Lower leg skin (tissue), 4 donors: ENCODE results near the gene STARD9. TPM values are rescaled to one million over a fixed set of nuclear protein-coding genes. Genes with fewer than 3 reads are reported as not detected.

ENCODE experiments used
- DNase-seq, 2 donors: peaks; one replicate each; pipeline ENCODE4 v3.0.0-alpha.2; 2019; ENCODE audit warnings: low spot score in 2 of 2
- H3K4me3 ChIP-seq: fragments of 200-600 bp; sonication (generic); 2 replicates; pipeline ENCODE4 v1.5.1; 2017; ENCODE audit warnings: mild to moderate bottlenecking, low read depth; ENCODE audit not compliant: poor library complexity, severe bottlenecking
- POLR2A ChIP-seq, 2 donors: fragments of 450-650 bp; IDR thresholded peaks; one replicate each; pipeline ENCODE4 v1.6.1; 2016 to 2017; ENCODE audit warnings: antibody characterized with exemption in 2 of 2, mild to moderate bottlenecking in 1 of 2, moderate library complexity in 1 of 2
- WGBS, 2 donors: methylation state at CpG; one replicate each; pipeline ENCODE4 v1.1.5; 2018; 5-methylcytosine and 5-hydroxymethylcytosine counted together
- intact Hi-C: fragments of 100-400 bp; cut with DNase I; formaldehyde crosslinking; loops from one replicate; pipeline ENCODE4 v1.15.0; 2023; ENCODE audit warnings: low total_unique reads
- total RNA-seq, 4 donors: library from RNA; depleted of rRNA; stranded (reverse); fragments of >200 nt; gene quantifications; one replicate each; pipeline ENCODE4 v1.1.0, GENCODE V29; 2016
- TF ChIP-seq, protein P1 (sequence below), 3 donors: fragments of 450-650 bp; IDR thresholded peaks; one replicate each; pipeline ENCODE4 v1.5.1; 2016; ENCODE audit warnings: antibody characterized with exemption in 3 of 3, mild to moderate bottlenecking in 3 of 3, moderate library complexity in 2 of 3

The STARD9 gene
- total RNA-seq, 4 donors from 2014 or later = 3.0 to 7.6 (median 6.7) TPM

DNA sequence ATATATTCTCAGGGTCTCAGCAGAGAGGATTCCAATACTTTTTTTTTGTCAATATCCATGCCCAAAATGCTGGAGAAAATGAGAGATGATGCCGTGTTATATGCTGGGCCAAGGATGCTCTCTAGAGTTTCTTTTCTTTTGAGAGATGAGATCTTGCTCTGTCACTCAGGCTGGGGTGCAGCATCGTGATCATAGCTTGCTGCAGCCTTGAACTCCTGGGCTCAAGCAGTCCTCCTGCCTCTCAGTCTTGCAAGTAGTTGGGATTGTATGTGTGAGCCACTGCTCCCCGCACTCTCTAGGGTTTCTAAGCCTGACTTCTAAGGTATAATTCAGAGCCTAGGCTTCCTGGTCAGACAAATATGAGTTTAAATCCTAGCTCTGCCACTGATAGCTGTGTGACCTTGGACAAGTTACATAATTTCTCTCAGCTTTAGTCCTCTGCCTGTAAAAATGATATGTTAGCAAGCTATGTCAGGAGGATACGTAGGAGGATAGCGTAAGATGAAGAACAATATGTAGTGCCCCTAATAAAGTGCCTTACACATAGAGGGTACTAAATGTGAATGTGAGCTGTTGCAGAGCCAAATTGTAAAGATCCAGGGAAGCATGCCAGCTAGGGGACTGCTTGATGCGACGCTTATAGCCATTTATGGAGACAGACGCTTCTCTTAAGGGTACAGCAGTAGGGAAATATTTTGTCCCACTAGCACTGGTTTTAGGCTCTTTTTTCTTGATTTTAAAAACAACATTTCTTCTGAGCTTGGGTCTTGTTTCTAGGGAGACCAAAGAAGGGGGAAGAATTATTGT lies 7.4 kb downstream of the STARD9 start:
- WGBS, 2 donors = 79 to 81% methylated on average over 8 of the region's 8 CpGs
- intact Hi-C loops = no loop called here
- no peak overlapping the region for H3K4me3 ChIP-seq
- no peak for DNase-seq
- TF ChIP-seq POLR2A (IDR thresholded peaks at IDR 0.05) = no peak
- TF ChIP-seq, protein P1, sequence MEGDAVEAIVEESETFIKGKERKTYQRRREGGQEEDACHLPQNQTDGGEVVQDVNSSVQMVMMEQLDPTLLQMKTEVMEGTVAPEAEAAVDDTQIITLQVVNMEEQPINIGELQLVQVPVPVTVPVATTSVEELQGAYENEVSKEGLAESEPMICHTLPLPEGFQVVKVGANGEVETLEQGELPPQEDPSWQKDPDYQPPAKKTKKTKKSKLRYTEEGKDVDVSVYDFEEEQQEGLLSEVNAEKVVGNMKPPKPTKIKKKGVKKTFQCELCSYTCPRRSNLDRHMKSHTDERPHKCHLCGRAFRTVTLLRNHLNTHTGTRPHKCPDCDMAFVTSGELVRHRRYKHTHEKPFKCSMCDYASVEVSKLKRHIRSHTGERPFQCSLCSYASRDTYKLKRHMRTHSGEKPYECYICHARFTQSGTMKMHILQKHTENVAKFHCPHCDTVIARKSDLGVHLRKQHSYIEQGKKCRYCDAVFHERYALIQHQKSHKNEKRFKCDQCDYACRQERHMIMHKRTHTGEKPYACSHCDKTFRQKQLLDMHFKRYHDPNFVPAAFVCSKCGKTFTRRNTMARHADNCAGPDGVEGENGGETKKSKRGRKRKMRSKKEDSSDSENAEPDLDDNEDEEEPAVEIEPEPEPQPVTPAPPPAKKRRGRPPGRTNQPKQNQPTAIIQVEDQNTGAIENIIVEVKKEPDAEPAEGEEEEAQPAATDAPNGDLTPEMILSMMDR (IDR thresholded peaks at IDR 0.05) = no peak

DNA sequence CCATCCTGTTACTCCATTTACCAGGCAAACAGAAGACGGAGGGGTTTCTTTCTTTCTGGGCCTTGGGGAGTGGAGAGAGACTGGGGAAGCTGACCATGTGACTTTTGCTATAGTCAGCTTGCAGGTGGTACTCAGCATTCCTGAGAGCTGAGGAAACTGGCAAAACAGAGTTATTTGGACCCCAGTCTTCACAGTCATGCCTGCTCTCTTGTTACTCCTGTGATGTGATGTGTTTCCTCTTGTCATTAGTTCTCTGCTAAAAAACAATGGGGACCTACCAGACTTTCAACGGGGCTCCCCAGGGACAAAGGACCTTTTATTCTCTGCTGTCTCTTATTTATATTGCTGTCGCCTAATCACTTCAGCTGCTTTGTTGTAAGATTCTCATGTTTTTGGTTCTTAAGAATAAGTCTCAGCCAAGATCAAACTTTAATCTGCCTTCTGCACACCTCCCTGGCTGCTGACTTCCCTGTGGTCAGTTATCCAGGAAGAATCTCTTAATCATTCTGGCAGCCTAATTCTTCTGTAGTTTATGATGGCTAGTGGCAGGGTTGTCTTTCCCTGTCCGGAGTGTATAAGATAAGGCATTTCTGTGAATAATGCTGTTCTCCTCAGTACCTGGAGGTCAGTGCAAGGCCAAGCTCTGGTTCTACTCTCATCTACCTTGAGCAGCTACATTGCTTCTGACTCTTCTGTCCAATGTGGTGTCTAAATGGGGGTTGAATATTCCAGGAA lies 8.8 kb downstream of the STARD9 start:
- no peak overlapping the region for H3K4me3 ChIP-seq
- intact Hi-C loops = no loop called here

DNA sequence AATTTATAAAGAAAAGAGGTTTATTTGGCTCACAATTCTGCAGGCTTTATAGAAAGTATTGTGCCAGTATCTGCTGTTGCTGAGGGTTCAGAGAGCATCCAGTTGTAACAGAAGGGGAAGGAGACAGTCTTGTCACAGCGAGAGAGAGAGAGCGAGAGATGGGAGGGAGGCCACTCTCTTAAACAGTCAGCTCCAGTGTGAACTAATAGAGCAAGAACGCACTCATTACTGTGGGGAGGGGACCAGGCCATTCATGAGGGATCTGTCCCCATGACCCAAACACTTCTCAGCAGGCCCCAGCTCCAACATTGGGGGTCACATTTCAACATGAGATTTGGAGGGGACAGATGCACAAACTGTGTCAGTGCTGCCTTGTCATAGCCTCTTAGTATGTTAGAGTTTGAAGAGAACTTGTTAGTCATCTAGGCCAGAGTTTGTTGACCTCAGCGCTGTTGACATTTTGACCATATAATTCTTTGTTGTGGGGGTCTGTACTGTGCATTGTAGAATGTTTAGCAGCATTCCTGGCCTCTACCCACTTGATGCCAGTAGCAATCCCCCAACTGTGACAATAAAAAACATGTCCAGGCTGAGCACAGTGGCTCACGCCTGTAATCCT lies 15.3 kb downstream of the STARD9 start:
- TF ChIP-seq, protein P1 (IDR thresholded peaks at IDR 0.05) = no peak
- TF ChIP-seq POLR2A (IDR thresholded peaks at IDR 0.05) = no peak
- WGBS, 2 donors = 90 to 99% methylated on average over 5 of the region's 5 CpGs
- H3K4me3 ChIP-seq = no peak overlapping the region
- intact Hi-C loops = no loop called here
- no peak for DNase-seq

More for the DNA sequence above, 8.8 kb downstream of the STARD9 start:
- 60 to 66% methylated on average over 4 of the region's 4 CpGs for WGBS, 2 donors
- no peak for DNase-seq
- TF ChIP-seq, protein P1 (IDR thresholded peaks at IDR 0.05) = no peak
- TF ChIP-seq POLR2A (IDR thresholded peaks at IDR 0.05) = no peak

DNA sequence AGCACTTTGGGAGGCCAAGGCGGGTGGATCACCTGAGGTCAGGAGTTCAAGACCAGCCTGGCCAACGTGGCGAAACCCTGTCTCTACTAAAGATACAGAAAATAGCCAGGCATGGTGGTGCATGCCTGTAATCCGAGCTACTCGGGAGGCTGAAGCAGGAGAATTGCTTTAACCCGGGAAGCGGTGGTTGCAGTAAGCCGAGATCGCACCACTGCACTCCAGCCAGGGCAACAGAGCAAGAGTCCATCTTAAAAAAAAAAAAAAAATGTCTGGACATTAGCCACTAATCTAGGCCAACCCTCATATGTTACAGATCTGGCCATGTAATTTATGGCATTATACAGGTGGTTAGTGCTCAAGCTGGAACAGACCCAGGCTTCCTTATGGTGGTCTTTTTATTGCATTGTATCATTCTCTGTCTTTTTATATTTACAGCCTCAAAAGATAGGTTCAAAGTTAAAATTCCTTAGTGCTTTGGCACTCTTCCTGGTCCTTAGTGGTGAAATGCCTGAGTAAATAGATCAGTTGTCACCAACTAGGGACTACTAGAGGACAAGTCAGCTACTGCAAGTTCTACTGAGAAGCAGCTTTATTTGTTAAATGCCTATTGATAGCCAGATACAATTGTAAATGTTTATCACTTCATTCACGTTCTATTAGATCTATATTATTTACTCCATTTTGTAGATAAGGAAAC lies 16.0 kb downstream of the STARD9 start:
- no peak for DNase-seq
- H3K4me3 ChIP-seq = no peak overlapping the region
- intact Hi-C loops = no loop called here
- 83 to 85% methylated on average over 10 of the region's 10 CpGs for WGBS, 2 donors
- no peak for TF ChIP-seq POLR2A (IDR thresholded peaks at IDR 0.05)
- TF ChIP-seq, protein P1 (IDR thresholded peaks at IDR 0.05) = no peak

DNA sequence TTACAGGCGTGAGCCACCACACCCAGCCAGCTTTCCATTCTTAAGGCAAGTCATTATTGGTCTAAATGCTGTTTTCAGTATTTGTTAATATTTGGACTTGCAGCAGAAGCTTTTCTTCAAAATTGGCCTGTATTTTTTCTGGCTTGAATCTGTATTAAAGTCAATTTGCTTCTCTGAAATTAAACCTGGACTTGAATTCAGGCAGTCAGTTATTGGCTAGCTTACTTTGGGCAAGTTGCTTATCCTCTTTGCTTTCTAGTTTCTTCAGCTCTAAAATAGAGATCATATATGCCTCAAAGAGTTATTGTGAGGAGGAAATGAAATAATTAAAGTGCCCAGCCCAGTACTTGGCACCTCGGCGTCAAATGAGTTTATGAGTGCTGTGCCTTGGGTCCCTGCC lies 17.3 kb downstream of the STARD9 start:
- intact Hi-C loops = no loop called here
- no peak overlapping the region for H3K4me3 ChIP-seq
- 60 to 62% methylated on average over 3 of the region's 3 CpGs for WGBS, 2 donors
- TF ChIP-seq, protein P1 (IDR thresholded peaks at IDR 0.05) = no peak
- no peak for TF ChIP-seq POLR2A (IDR thresholded peaks at IDR 0.05)
- DNase-seq = no peak
